Thyroid gland (tissue), 4 donors: ENCODE measurements around the gene PPP6R1. TPM values are rescaled to one million over a fixed set of nuclear protein-coding genes. Genes with fewer than 3 reads are reported as not detected.

Experiments used
- DNase-seq, 2 donors: peaks; one replicate each; pipeline ENCODE4 v3.0.0-alpha.2; 2019
- H3K27ac ChIP-seq, 3 donors: fragments of 200-600 bp; sonication (generic); 1 replicate in 2 of 3; 2 replicates in 1 of 3; pipeline ENCODE4 v1.5.1; 2016 to 2019; ENCODE audit warnings: mild to moderate bottlenecking in 1 of 3, moderate library complexity in 1 of 3
- H3K27me3 ChIP-seq: fragments of 200-600 bp; sonication (generic); one replicate; pipeline ENCODE4 v1.5.1; 2019
- H3K36me3 ChIP-seq, 2 donors: fragments of 200-600 bp; sonication (generic); one replicate each; pipeline ENCODE4 v1.5.1; 2016 to 2019
- H3K4me1 ChIP-seq, 2 donors: fragments of 200-600 bp; sonication (generic); one replicate each; pipeline ENCODE4 v1.5.1; 2017 to 2019
- H3K4me3 ChIP-seq, 3 donors: fragments of 200-600 bp; sonication (generic); replicated peaks in 1 of 3; 1 replicate in 2 of 3; 2 replicates in 1 of 3; pipeline ENCODE4 v1.5.1; 2016; ENCODE audit warnings: mild to moderate bottlenecking in 1 of 3
- H3K9me3 ChIP-seq: fragments of 200-600 bp; sonication (generic); one replicate; pipeline ENCODE4 v1.5.1; 2017
- CTCF ChIP-seq, 6 experiments: fragments of 200-600 bp in 3 of 6; fragments of 450-650 bp in 3 of 6; sonication (generic) in 3 of 6; IDR thresholded peaks; one replicate each; pipeline ENCODE4 v1.5.1; 2016 to 2019; ENCODE audit warnings: antibody characterized with exemption in 6 of 6, mild to moderate bottlenecking in 2 of 6, inconsistent platforms in 1 of 6, moderate library complexity in 1 of 6
- POLR2A ChIP-seq, 2 donors: fragments of 450-650 bp; IDR thresholded peaks; one replicate each; pipeline ENCODE4 v1.6.1; 2017; ENCODE audit warnings: antibody characterized with exemption in 2 of 2, mild to moderate bottlenecking in 2 of 2, moderate library complexity in 1 of 2
- WGBS, 2 donors: methylation state at CpG; one replicate each; pipeline ENCODE4 v1.1.5; 2017; 5-methylcytosine and 5-hydroxymethylcytosine counted together
- intact Hi-C: fragments of 100-400 bp; cut with DNase I; formaldehyde crosslinking; loops from one replicate; pipeline ENCODE4 v1.15.1; 2023
- total RNA-seq, 4 donors: library from RNA; depleted of rRNA; stranded (reverse); fragments of >200 nt; gene quantifications; one replicate each; pipeline ENCODE4 v1.2.3, GENCODE V29; 2016

PPP6R1 gene
- total RNA-seq, 4 donors from 2014 or later, result 26.1 to 99.8 (median 54.2) TPM

- Histone ChIP-seq H3K36me3 (no peaks in the 10 kb centered on the region), H3K27me3 (no peaks in the 10 kb centered on the region), H3K4me3 (peak overlapping the region in 1 of 3 donors; percentile 10), H3K27ac (no peak overlapping the region), H3K4me1 (peaks cover 5 to 6% of the 10 kb centered on the region in 2 donors), H3K9me3 (no peaks in the 10 kb centered on the region)
- DNase-seq, result peak; percentile 79 to 82
- 16 to 25% methylated on average over 22 to 42 of the region's 42 CpGs for WGBS, 2 donors
- TF ChIP-seq CTCF (IDR thresholded peaks at IDR 0.05) (peak; percentile 75 to 96 (median 92)), POLR2A (IDR thresholded peaks at IDR 0.05) (no peak)
- intact Hi-C loops, result loop anchor here (10.0 kb wide), 2 partner anchors 123 to 203 kb away; no protein-coding TSS in a partner anchor
Observed at GRCh38 chr19:55301459-55302317, 42.9 kb upstream of the PPP6R1 start.

- 69% methylated on average over 12 to 15 of the region's 15 CpGs for WGBS, 2 donors
- intact Hi-C loops, result loop anchor here (10.0 kb wide), 2 partner anchors 124 to 204 kb away; no protein-coding TSS in a partner anchor
Observed at GRCh38 chr19:55300886-55301458, 42.2 kb upstream of the PPP6R1 start.

GRCh38 chr19:55299991-55300390 lies 41.2 kb upstream of the PPP6R1 start:
- Histone ChIP-seq H3K4me1 (peaks cover 5 to 6% of the 10 kb centered on the region in 2 donors), H3K9me3 (no peaks in the 10 kb centered on the region), H3K4me3 (no peak overlapping the region), H3K36me3 (no peaks in the 10 kb centered on the region), H3K27ac (no peak overlapping the region), H3K27me3 (no peaks in the 10 kb centered on the region)
- WGBS, 2 donors, result 90 to 92% methylated on average over 8 to 10 of the region's 10 CpGs
- intact Hi-C loops, result loop anchor here (10.0 kb wide), 2 partner anchors 125 to 205 kb away; no protein-coding TSS in a partner anchor
- TF ChIP-seq CTCF (IDR thresholded peaks at IDR 0.05), result no peak
- TF ChIP-seq POLR2A (IDR thresholded peaks at IDR 0.05), result no peak
- DNase-seq, result no peak

More at GRCh38 chr19:55300886-55301458, 42.2 kb upstream of the PPP6R1 start:
- H3K9me3 ChIP-seq, result no peaks in the 10 kb centered on the region
- no peak for DNase-seq
- no peaks in the 10 kb centered on the region for H3K27me3 ChIP-seq
- no peak overlapping the region for H3K4me3 ChIP-seq
- H3K36me3 ChIP-seq, result no peaks in the 10 kb centered on the region
- TF ChIP-seq POLR2A (IDR thresholded peaks at IDR 0.05) (no peak), CTCF (IDR thresholded peaks at IDR 0.05) (no peak)
- peaks cover 5 to 6% of the 10 kb centered on the region in 2 donors for H3K4me1 ChIP-seq
- no peak overlapping the region for H3K27ac ChIP-seq

GRCh38 chr19:55297267-55297666 lies 38.5 kb upstream of the PPP6R1 start:
- Histone ChIP-seq H3K9me3 (no peaks in the 10 kb centered on the region), H3K4me1 (peaks cover 5 to 6% of the 10 kb centered on the region in 2 donors), H3K4me3 (no peak overlapping the region), H3K27ac (no peak overlapping the region), H3K36me3 (no peaks in the 10 kb centered on the region), H3K27me3 (no peaks in the 10 kb centered on the region)
- intact Hi-C loops, result no loop called here
- no peak for DNase-seq
- TF ChIP-seq POLR2A (IDR thresholded peaks at IDR 0.05) (no peak), CTCF (IDR thresholded peaks at IDR 0.05) (no peak)
- 90 to 91% methylated on average over 9 to 10 of the region's 10 CpGs for WGBS, 2 donors
